GM13976 (cell line): ENCODE measurements around the gene HES4.
A peak's percentile ranks its signal among the peaks of the same experiment; 100 is the strongest.
"Not testable (repeated sequence)": the region's sequence is repeated elsewhere in the genome, so short reads cannot be mapped to it uniquely, and the experiment has no call there.

Source experiments
- DNase-seq: peaks from one replicate; pipeline ENCODE4 v3.0.0; 2012; ENCODE audit warnings: low spot score
- in situ Hi-C: fragments of 300-500 bp; cut with MboI; formaldehyde crosslinking; loops from one replicate; pipeline ENCODE4 v1.12.0; 2022; ENCODE audit warnings: low sequenced_read_pairs, mixed read lengths, inconsistent platforms; ENCODE audit not compliant: unreplicated experiment
- TF ChIP-seq, protein P1 (sequence below): IDR thresholded peaks from 2 replicates; pipeline ENCODE4 v1.5.1; 2012; ENCODE audit warnings: borderline replicate concordance, mild to moderate bottlenecking; ENCODE audit not compliant: insufficient read depth; ENCODE audit errors: extremely low read depth, missing control alignments, control extremely low read depth

The HES4 gene

DNA sequence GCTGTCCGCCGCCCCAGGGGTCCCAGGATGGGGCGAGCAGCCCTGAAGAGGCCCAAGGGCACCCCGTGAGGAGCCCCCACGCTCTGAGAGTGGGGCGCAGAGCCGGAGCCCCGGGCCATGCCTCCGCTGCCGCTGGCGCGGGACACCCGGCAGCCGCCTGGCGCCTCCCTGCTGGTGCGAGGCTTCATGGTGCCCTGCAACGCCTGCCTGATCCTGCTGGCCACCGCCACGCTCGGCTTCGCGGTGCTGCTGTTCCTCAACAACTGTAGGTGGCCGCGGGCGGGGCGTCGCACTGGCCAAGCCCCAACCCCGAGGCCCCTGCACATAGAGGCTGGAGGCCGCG lies 34.5 kb upstream of the HES4 start:
- in situ Hi-C loops = no loop called here
- DNase-seq = no peak
- TF ChIP-seq, protein P1, sequence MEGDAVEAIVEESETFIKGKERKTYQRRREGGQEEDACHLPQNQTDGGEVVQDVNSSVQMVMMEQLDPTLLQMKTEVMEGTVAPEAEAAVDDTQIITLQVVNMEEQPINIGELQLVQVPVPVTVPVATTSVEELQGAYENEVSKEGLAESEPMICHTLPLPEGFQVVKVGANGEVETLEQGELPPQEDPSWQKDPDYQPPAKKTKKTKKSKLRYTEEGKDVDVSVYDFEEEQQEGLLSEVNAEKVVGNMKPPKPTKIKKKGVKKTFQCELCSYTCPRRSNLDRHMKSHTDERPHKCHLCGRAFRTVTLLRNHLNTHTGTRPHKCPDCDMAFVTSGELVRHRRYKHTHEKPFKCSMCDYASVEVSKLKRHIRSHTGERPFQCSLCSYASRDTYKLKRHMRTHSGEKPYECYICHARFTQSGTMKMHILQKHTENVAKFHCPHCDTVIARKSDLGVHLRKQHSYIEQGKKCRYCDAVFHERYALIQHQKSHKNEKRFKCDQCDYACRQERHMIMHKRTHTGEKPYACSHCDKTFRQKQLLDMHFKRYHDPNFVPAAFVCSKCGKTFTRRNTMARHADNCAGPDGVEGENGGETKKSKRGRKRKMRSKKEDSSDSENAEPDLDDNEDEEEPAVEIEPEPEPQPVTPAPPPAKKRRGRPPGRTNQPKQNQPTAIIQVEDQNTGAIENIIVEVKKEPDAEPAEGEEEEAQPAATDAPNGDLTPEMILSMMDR = no peak

DNA sequence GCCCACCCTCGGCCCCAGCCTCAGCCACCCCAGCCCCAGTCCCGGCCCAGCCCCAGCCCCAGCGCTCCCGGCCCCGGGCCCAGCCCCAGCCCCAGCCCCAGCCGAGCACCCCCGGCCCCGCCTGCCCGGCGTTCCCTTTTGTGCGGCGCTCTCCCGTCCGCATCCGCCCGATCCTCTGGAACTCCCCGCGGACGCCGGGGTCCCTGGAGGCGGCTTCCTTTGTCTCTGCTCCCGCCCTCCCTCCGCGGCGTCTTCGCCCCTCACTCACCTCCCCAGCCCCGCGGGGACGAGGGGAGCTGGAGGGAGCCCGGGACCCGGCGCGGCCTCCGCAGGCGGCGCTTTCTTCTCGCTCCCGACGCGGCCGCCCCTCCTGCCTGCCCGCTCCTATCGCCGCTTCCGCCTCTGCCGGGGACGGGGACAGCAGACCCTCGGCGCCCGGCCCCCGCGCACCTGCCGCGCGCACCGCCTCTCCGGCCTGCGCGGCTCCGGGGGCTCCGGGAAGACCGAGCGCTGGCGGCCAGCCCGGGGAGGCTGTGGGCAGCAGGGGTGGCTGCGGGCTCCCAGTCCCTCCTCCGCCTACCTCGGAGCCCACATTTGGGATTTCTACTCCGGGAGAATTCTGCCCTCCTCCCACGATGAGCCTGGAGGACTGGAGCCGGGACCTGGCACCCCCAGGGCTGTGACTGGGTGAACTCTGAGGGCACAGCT lies 34.0 kb upstream of the HES4 start:
- peak; percentile 50 for DNase-seq
- TF ChIP-seq, protein P1 = no peak
- in situ Hi-C loops = no loop called here

DNA sequence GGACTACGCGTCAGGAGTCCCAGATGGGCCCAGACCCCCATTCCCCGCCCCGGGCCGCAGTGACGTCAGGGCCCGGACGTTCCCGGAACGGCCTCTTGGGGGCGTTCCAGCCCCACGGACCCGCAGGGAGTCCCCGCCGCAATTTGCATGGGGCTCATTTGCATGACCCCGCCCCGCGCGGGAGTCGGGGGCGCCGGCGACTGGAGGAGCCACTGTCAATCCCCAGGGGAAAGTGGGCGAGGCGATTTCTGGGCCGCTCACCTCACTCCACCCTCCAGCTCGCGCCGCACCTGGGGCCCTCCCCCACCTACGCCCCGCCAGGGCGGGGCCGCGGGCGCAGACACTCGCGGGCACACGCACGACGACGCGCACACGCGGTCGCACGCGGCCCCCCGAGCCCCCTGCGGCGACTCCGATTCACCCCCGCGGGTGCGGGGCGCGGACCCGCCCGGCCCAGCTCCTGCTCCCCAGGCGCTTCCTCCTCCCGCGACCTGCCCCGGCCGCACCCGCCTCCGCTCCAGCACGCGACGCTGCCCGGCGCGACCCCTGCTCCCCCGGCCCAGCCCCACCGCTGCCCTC lies 33.2 kb upstream of the HES4 start:
- TF ChIP-seq, protein P1 = peak; percentile 85
- peak; percentile 97 for DNase-seq
- in situ Hi-C loops = no loop called here

DNA sequence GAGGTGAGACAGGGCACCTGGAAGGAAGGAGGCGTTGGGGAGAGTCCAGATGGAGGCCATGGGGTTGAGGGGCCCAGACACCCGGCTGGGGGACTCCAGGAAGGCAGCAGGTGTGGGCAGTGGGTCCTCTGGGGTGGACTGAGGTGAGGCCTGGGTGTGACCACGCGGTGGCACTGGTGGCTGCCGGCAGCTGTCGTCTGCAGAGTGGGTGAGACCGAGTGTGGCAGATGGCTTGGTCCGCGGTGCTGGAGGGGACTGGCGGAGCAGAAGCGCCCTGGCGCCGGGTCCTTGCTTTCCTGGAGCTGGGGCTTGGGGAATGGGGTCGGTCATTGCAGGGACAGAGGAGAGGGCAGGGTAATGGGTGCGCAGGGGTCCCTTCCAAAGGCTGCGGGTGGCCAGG lies 32.5 kb upstream of the HES4 start:
- no peak for DNase-seq
- TF ChIP-seq, protein P1 = peak; percentile 35
- in situ Hi-C loops = no loop called here

DNA sequence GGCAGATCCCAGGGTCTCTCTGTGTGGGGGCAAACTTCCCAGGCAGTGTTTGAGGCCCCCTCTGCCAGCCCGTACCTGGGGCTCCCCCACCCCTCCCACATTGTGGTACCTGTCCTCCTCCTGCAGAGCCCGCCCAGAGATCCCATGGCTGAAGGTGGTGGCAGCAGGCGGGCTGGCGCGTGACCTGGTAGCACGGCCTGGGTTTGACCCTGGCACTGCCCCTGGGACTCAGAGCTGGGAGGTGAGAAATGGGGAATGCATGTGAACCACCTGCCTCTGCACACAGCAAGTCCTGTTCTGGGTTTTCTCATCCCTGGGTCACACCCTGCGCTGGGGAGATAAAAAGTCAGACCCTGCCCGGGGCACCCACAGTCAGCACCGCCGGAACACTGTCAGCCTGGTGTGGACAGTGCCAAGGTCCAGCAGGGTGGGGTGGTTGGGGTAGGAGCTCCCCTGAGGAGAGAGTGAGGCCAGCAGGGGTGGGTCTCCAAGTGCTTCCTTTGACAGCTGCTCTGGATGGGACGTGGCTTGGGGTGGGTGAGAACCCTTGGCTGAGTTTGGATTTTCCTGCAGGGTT lies 31.9 kb upstream of the HES4 start:
- in situ Hi-C loops = no loop called here
- TF ChIP-seq, protein P1 = no peak
- no peak for DNase-seq

DNA sequence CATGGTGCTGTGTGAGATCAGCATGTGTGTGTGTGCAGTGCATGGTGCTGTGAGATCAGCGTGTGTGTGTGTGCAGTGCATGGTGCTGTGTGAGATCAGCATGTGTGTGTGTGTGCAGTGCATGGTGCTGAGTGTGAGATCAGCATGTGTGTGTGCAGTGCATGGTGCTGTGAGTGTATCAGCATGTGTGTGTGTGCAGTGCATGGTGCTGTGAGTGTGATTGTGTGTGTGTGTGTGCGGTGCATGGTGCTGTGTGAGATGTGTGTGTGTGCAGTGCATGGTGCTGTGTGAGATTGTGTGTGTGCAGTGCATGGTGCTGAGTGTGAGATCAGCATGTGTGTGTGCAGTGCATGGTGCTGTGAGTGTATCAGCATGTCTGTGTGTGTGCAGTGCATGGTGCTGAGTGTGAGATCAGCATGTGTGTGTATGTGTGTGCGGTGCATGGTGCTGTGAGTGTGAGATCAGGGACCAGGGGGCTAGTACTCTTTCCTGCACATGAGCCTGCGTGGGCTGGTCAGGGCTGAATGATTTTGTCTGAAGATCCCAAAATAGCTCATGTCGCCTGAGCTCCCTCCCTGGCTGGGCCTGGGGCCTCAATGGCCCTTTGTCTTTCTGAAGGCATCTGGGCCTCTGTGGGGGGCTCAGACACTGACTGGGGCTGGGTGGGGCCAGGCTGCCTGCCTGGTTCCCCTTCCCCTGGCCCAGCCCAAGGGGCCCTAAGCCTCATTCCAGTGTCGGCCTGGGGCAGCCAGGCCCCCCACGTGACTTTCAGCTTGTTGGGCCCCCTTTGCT lies 31.2 kb upstream of the HES4 start:
- peak; percentile 59 for DNase-seq
- in situ Hi-C loops = not testable (repeated sequence)
